ENCODE results near the gene SHISAL1. TPM values are rescaled to one million over a fixed set of nuclear protein-coding genes. Genes with fewer than 3 reads are reported as not detected.

SHISAL1 gene
- total and polyA plus RNA-seq, 10 of the 15 experiments (the other 5 are each of a cell fraction or from before 2014, with no cell fraction given) = not detected

- BruUV-seq (replicated peaks) = no TSS peak
- SMC1A ChIA-PET (ENCODE audit: uncharacterized antibody, unreplicated experiment) = no interaction called here
- CTCF ChIA-PET = no interaction called here
- Histone ChIP-seq H3K27me3 (replicated peaks in 1 of 2; ENCODE audit: control insufficient read depth in 2 of 2, insufficient read depth in 2 of 2, low read length in 1 of 2) (no peaks in the 10 kb centered on the region), H4K20me1 (ENCODE audit: control insufficient read depth, insufficient read depth) (no peaks in the 10 kb centered on the region), H2AFZ (ENCODE audit: control insufficient read depth, low read depth, low read length) (no peak overlapping the region), H3K4me1 (ENCODE audit: control insufficient read depth, insufficient read depth, low read length) (no peaks in the 10 kb centered on the region), H3K9me3 (replicated peaks; ENCODE audit: control insufficient read depth, insufficient read depth, low read length) (no peaks in the 10 kb centered on the region; the same call in 2 of the 3 replicates), H3K36me3 (ENCODE audit: control insufficient read depth in 2 of 2, insufficient read depth in 2 of 2, low read length in 1 of 2) (no peaks in the 10 kb centered on the region), H3K79me2 (ENCODE audit: control insufficient read depth, insufficient read depth, low read length) (no peaks in the 10 kb centered on the region), H3K9ac (ENCODE audit: control insufficient read depth, insufficient read depth, low read length) (no peak overlapping the region), H3K4me3 (no peak overlapping the region), H3K27ac (ENCODE audit: control insufficient read depth, insufficient read depth) (no peak overlapping the region), H3K4me2 (ENCODE audit: control insufficient read depth, insufficient read depth) (no peak overlapping the region)
- no peak for TF ChIP-seq JUND (IDR thresholded peaks at IDR 0.05; ENCODE audit: low read depth, low read length)
- no peak for TF ChIP-seq ZNF687 (IDR thresholded peaks at IDR 0.05)
- no peak for TF ChIP-seq IRF3 (IDR thresholded peaks at IDR 0.05)
- no peak for TF ChIP-seq RFX5 (IDR thresholded peaks at IDR 0.05; ENCODE audit: low read depth, low read length)
- intact Hi-C loops (cut with micrococcal nuclease; ENCODE audit: unreplicated experiment) (no loop called here), in situ Hi-C loops (cut with MboI) (no loop called here)
- ATAC-seq (no peak), DNase-seq (ENCODE audit: low read depth, low spot score) (no peak), FAIRE-seq (no peak)
- POLR2A ChIA-PET = no interaction called here
- 15% methylated on average over 2 of the region's 2 CpGs for WGBS (ENCODE audit: insufficient coverage, insufficient replicate concordance, low lambda C conversion rate, missing lambda C conversion rate)
- RAD21 ChIA-PET (ENCODE audit: unreplicated experiment) = no interaction called here
Measured at GRCh38 chr22:44229809-44230208, 82.9 kb downstream of the SHISAL1 start.

Measured in GM12878 (cell line).